ENCODE data around the gene CPE.
"Not testable (repeated sequence)": the region's sequence is repeated elsewhere in the genome, so short reads cannot be mapped to it uniquely, and the experiment has no call there.

Gene CPE

DNA sequence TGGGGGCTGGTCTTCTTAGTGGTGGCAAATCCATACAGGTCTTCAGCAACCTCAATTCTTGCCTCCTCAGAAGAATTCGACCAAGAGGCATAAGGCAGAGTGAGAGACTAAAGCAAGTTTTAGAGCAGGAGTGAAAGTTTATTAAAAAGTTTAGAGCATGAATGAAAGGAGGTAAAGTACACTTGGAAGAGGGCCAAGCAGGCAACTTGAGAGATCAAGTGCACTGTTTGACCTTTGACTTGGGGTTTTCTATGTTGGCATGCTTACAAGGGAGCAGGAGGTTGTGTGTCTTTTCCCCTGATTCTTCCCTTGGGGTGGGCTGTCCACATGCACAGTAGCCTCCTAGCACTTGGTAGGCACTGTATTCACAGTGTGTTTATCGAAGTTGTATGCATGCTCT, 91.2 kb downstream of the CPE start:
- no peak for DNase-seq

DNA sequence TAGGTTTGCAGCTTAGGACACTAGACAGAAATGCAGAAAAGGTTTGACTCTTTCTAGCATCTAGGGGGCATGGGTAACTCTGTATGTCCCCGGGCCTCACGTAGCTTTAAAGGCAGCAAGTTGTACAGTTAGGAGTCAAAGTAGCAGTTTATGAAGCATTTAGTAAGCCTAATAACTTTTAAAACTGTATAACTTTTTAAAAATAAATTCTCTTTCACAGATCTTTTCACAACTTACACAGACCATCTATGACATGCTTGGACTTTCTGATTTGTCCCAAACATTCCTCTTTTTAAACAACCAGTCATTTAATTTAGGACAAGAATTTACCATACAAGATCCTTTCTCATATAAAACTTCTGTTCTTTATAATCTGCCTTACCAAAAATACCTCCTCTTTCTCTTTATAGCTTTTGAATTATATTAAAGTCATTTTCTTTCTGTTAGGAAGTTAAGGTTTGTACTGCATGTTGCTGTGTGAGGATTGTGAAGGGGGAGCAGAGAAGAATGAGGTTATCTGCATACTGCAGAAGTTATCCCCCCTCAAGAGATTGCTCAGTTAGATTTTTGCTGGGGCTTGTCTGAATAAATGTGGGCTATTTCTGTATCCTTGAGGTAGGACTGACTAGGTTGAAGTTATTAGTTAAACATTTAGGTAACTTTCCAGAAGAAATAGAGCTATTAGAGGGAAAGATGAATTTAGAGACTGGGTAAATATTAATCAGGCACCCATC, 94.3 kb downstream of the CPE start:
- no peak for DNase-seq

DNA sequence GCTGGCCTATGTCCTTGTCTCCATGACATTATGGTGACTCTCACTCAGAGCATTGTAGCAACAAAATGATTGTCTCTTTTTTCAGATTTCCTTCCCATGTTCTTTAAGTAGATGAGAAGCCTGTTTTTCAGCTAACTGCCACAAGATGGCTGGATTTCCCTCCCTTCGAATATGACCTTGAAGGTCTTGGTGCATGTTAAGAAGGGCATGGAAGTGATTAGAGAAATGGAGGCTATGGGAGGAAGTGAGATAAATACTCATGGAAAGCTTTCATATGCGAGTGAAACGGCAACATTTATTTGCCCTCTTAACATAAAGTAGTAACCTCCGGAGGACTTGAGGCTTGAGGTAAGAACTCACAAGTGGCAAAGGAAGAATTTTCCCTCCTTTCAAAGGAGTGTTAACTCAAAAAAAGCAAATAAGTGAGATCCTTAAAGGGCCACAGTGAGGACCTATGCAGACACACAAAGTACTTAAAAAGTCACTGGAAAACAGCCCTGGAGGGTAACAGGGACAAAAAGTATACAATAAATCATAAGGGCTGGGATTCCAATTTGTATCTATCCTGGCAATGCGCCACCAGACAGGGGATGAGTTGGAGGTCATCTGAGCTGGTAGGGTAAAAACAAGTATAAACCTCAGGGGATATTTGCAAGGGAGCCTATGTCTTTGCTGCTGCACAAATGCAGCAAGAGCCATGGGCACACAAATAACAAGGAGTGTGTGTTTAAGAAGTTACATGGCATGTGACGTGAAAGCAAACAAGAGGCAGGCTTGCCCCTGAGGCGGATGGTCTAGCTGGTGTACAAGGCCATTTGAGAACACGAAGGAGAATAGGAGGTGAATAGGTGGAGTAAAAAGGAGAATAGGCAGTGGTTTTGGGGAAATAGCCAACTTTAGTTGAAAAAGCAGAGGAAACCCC, 96.2 kb downstream of the CPE start:
- no peak for DNase-seq

DNA sequence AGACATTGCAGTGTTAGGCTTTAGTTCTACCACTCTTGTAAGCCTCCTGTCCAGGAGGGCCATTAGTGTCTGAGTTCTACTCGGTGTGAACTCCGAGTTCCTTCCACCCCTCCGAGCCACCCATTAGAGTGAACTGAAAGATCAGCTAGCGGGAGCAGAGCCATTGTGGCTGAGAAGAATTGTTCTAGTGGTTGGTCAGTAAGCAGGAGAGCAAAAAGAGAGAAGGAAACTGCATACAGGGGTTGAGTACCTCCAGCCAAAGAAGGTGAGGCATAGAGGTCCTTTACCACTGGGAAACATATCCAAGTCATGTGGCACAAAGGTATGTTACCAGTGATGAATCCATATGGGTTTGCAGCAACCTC, 96.9 kb downstream of the CPE start:
- no peak for DNase-seq

DNA sequence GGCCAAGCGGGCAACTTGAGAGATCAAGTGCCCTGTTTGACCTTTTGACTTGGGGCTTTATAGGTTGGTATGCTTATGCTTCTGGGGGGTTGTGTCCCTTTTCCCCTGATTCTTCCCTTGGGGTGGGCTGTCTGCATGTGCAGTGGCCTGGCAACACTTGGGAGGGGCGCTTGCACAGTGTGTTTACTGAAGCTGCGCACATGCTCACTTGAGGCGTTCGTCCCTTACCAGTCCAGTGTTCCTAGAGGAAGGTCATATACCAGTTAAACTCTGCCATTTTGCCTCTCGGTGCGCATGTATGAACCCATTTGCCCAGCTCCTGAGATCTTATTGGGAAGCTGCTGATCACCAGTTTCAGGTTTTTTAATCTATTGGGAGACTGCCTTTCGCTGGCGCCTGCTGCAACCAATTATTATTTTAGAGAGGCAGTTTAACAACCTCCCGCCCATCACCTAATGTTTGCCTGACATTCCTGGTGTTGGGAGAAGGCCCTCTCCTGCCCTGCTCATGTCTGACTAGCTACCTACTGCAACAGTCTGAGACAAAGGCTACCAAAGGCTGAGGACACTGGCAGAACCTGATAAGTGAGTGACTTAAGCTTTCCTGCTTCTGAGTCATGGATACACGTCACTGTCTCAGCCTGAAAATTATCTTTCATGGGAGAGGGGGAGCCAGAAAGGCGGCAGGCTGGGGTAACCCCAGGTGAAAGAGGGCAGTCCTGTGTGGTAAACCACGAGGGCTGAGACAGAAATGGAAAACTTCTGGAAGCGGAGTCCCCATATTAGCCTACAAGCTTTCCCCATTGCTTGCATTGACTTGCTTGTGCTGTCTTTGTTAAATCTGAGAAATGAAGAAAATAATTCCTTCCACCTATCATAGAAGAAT, 97.6 kb downstream of the CPE start:
- DNase-seq: no peak

DNA sequence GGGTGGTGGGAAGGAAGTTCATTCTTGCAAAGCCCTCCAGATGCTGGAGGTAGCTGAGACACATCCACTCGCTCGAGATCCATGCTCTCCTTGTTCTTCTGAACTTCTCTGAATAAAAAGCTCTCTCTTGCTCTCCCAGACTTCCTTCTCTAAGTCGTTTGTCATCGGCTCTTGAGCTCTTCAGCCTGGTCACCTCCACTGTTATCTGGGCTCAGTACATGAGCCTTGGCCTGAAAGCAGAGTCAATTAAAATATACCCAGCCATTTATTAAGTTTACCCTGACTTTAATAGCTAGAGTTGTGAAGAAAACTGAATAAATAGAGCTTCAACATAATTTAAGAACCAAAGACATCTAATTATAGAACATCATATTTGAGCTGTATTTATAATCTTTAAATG, 99.0 kb downstream of the CPE start:
- no peak for DNase-seq

DNA sequence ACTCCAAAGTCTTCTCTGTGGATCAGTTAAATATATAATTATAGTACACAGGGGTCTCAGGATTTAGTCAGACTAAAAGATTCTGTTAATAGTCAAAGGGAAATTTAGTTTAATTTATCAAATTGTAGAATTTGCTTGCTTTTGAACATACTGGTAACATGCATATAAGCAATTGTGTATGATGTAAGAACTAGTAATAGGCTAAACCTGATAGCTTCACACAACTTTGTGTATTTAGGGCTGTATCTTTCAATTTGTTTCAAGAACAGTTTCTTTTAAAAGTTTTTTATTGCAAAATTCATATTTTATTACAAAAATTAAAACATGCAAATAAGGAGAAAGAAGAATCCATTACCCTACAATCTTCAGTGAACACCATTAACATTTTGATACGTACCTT, 99.5 kb downstream of the CPE start:
- no peak for DNase-seq

DNA sequence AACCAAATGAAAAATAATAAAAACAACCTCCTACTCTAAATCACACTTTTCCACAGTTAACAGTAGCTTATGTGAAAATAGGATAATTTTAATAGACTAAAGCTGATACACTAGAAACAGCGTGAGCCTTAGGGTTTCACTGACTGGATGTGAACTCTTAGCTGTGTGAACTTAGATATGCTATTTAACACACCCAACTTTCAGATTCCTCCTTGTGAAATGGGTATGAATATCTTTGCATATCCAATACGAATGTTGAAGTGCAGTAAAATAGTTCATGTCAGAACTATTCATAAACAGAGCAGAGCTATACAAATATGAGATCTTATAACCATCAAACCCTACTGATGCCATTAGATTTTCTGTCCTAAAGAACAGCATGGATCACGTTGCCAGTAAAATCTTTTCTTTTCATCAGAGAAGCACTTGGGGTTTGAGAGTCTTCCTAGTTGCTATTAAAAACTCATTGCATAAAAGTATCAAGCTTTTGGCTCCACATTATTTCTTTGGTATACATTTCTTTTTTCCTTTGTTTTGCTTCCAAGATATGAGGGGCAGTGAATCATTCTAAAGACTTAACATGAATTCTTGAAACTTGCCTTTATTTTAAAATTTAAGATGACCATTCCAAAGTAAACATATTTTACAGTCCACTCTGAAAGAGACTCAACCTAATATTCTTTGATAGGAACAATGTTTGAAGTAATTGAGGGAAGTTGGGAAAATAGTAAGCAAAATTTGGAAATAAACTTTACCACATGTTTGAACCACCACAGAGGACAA, 102.4 kb downstream of the CPE start:
- DNase-seq: no peak

DNA sequence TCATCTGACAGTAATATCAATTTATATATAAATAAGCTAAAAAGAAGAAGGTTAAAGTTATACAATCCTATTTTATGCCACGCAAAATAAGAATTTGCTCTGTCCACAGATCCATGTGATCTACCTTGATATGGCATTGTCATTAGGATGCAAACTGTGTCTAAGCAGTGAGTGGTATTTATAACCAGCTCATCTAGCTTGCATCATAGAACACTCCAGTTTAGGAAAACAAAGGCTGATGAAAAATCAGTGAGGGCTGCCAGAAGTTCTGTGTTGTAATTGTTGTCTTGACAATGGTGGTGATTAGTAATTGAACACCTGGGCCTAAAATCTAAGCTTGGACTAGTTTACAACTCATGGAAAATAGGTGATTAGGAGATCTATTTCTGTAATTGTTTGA, 111.0 kb downstream of the CPE start:
- no peak for DNase-seq

DNA sequence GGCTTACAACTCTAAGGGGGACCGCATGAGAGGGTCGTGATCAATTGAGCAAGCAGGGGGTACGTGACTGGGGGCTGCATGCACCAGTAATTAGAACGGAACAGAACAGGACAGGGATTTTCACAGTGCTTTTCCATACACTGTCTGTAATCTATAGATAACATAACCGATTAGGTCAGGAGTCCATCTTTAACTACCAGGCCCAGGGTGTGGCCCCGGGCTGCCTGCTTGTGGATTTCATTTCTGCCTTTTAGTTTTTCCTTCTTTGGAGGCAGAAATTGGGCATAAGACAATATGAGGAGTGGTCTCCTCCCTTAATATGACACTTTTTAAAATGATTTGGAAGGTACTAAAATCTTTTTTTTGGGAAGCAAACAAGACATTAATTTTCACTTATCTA, 113.8 kb downstream of the CPE start:
- DNase-seq: not testable (repeated sequence)

DNA sequence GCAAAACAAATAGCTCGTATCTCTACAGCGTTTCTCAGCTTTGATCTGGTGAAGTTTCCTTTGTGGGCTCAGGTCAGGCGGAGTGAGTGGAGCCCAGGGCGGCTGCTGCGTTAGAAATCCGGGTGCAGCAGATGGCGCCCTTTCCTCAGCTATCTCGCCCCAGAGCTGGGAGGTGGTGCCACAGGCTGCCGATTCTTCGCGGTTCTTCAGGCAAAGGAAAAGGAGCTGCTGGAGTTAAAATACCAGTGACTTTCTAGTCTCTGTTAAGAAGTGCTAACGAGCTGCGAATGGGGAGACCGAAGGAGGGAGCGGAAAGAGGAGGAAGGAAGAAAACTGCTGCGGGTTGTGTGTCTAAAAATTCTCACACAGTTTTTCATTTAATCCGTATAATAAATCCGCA, 114.6 kb downstream of the CPE start:
- no peak for DNase-seq

DNA sequence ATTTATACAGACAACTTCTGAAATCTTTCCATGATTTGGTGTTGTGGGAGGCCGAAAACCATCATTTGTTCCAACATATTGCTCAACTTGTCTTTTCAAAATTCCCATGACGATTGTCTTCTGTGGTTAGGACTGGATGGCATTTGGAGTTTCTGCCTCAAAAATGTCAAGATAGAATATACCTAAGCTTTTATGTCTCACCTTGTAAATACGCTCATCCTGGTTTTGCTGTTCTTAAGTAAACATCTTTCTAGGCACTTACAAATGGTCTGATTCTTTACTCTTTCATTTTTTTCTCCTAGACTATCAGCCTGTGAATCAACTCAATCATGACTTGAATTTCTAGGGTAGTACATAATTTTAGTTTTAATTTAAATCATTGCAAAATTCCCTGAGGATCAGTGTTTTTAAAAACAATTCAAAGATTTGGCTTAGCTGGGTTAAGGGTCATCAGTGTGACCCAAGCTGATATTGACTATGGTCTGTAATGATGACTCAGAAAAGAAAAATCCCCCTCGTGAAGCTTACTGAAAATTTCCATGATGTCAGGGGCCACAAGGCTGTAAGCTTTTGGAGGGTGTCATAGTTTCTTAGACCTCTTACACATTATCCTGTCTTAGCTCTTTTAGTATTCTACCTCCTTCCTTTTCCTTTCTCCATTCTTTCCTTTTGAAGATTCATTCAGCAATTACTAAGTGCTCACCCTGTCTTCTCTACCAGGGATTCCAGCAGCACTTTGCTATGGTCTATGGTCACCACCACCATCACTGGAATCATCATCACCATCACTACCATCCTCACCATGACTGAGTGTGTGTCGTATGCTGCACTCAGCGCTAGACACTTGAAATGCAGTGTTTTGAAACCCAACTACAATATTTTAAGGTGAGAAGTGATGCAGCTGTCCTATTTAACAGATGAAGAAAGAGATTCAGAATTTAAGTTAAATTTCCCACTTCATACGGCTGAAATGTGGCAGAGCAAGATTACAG, 124.4 kb downstream of the CPE start:
- no peak for DNase-seq

DNA sequence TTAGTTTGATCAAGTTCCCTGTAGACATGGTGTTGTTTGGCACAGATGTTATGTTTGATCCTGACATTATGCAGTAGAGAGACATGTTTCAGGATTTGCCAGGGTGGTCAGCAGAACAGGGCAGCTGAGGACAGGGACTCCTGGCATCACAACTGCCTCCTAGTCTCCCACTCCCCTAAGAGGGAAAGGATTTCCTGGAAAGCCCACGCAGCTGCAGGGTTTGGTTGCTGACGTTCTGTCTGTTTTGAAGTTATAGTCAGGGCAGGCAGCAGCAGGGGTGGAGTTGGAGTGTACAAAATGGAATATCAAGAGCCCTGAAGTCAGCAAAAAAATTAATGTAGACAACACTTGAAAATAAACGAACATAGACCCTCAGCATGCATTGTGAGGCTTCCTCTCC, 125.4 kb downstream of the CPE start:
- no peak for DNase-seq

DNA sequence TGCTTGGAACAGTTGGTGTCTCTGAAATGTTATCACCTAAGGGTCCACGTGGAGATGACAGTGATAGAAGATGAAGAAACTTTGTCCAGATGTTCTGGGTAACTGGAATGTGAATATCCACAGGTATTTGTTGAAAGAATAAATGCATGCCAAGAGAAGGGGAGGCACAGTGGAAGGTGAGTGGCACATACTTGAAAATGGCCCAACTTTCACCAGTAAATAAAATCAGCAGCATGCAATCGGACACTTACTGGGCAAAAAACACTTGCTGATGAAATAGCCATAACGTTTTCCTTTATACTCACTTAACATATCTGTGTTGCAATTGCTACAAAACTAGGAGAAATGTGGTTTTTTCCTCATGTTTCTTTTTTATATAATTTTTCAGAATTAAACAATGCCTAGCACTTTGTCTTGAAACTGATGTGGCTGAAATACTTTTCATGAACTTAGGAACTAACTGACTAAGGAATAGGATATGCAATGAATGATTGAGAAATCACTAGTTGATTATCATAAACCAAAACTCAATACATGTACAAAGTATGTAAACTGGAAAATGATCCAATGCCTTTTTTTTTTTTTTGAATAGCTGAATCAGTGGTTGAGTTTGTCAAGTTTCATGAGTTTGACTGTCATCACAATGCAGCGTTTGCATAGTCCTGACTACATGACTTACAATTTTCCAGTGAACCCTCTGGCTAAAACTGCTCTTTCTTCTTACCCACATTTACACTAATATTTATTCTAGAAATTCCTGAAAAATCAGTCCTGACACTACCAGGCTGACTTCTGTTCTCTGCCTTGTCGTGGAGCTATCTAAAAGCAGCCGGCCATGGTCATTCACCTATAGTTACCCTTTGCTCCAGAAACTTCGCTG, 127.4 kb downstream of the CPE start:
- DNase-seq: no peak

DNA sequence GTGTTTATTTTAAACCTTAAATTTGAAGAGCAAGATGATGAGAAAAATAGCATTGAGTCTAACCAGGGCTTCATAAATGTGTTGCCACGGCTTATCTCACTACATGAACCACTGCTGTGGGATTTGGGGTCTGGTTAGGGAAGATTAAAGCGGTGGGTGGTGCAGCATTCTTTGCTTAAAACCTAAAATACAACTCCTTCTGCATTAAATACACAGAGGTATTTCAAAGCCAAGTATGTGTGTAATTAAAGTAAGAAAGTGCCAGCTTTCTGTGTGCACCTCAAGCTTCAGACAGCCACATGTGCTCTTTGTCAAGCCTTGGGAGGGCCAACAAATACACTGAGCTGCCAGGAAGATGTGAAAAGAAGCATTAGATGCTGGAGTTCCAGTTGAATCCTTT, 128.0 kb downstream of the CPE start:
- DNase-seq: no peak

DNA sequence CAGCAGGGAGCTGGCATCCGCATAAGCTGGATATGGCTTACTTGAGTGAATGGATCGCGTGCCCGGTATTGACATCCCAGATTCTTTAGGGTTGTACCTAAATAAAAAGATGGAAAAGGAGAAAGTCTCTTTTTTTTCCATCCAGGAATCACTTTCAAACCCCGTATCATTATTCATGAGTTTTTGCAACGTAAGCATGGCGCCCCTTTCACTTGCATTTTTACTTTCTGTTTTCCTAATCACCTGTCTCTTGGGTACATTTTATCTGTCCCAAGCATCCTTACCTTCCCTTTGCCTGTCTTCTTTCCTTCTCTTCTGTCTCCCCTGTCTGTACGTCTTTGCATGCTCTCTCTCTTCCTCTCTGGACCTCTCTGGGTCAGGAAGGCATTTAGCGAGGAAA, 128.6 kb downstream of the CPE start:
- DNase-seq: no peak

DNA sequence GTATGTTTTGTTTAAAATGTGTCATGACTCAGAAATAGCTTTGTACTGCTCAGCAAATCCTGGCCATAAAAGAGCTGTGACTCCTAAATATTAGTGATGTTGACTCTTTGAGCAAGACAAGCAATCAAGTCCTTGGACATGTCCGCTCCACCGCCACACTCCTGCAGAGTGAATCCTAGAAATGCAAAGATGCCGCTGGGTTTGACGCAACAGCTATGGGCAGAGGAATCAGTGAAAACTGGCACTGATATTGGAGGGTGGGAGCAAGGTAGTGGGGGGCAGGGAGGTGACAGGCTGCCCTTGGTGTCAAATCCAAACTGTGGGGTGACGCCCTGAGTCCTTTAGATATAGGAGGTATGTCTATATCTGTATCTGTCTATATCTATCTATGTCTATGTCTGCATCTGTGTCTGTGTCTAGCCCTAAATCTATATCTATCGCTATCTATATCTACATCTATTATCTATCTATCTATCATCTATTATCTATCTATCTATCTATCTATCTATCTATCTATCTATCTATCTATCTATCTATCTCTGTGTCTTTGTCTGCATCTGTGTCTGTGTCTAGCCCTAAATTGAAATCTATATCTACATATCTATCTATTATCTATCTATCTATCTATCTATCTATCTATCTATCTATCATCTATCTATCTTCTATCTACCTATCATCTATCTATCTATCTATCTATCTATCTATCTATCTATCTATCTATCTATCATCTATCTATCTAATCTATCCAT, 129.7 kb downstream of the CPE start:
- DNase-seq: no peak

DNA sequence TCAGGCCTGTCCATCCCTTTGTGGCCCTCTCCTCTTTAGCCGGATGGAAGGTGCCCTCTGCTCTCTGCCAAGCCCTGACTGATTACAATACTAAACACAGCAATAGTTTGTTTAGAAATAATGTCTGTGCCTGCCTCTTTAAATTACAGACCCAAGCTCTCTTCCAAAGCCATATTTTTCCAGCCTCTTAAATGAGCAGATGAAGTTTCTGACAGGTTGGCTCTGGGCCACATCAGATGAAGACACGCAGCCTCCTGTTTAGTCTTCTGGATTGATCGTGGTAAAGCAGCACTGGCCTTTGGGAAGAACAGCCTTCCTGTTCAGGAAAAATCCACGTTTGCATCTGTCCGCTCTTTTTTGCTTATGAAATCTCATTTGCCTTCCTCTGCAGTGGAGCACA, 133.6 kb downstream of the CPE start:
- DNase-seq: no peak

DNA sequence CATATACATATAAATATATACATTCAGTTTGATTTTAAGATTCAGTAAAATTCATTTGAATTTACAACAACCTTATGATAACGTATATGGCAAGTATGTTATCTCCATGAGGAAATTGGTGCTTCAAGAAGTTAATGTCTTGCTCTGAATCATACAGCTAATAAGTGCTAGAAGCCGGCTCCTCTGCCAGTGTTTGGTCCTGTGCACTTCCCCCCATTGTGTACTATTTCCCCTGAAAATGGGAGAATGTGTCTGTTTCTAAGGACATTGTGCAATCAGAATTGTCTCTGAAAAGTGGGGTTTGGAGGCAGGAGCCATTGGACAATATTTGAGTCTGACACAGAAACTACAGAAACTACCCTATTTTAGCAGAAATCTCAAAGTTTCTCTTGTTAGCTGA, 135.9 kb downstream of the CPE start:
- DNase-seq: no peak

DNA sequence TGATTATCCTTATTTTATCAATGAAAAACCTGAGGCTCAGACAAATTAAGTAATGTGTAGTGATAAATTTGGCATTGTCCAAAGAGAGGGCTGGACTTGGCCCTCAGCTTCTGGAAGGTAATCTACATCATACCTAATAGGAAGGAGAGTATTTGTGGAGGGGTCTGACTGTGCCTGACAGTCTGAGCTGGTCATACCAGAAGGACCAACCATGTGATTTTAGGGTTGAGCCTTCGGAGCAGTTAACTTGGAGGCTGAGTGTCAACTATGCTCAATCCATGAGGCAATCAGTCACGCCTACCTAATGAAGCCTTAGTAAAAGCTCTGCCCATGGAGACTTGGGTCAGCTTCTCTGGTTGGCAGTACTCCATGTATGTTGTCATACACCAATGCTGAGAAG, 136.4 kb downstream of the CPE start:
- DNase-seq: no peak
